ENCODE data around the gene LMF1. TPM values are rescaled to one million over a fixed set of nuclear protein-coding genes. Genes with fewer than 3 reads are reported as not detected.

Gene LMF1
- total and polyA plus RNA-seq, 2 of the 4 experiments (the other 2 are of a cell fraction), result 7.7 to 13.1 TPM

- WGBS, 2 experiments (ENCODE audit: extremely low coverage in 2 of 2, insufficient read length in 1 of 2), result 72% methylated on average over 6 of the region's 12 CpGs; no CpG with 5 or more reads in 1 of the 2 experiments
- H3K79me1 ChIP-seq (ENCODE audit: low read depth in 1 of 2, low read length in 2 of 2), result no peaks in the 10 kb centered on the region
- peaks cover 42% of the 10 kb centered on the region for H3K27me3 ChIP-seq (ENCODE audit: control insufficient read depth, insufficient read depth, low read length)
- POLR2A ChIA-PET (ENCODE audit: unreplicated experiment), result no interaction called here
- H4K5ac ChIP-seq (ENCODE audit: low read depth, low read length), result no peak overlapping the region
- BruUV-seq (replicated peaks), result no TSS peak
- peaks cover 4% of the 10 kb centered on the region; the same call in 1 of the 2 replicates for H3K4me1 ChIP-seq (ENCODE audit: control insufficient read depth, insufficient read depth, low read length)
- no peak overlapping the region for H3K4me2 ChIP-seq (ENCODE audit: low read depth, low read length)
- H3K18ac ChIP-seq (ENCODE audit: low read depth, low read length), result no peak overlapping the region
- TF ChIP-seq BHLHE40 (IDR thresholded peaks at IDR 0.05; ENCODE audit: low read depth, low read length), result no peak
- no peak for TF ChIP-seq SMC3 (IDR thresholded peaks at IDR 0.05; ENCODE audit: low read depth, low read length)
- no peak for TF ChIP-seq USF2 (IDR thresholded peaks at IDR 0.05; ENCODE audit: low read depth, low read length)
- no peak for TF ChIP-seq POLR2A (IDR thresholded peaks at IDR 0.05; ENCODE audit: low read depth, low read length)
- TF ChIP-seq MAZ (IDR thresholded peaks at IDR 0.05; ENCODE audit: borderline replicate concordance, low read depth, low read length), result no peak
- TF ChIP-seq CHD1 (IDR thresholded peaks at IDR 0.05; ENCODE audit: low read depth, low read length), result no peak
- TF ChIP-seq MXI1 (IDR thresholded peaks at IDR 0.05; ENCODE audit: borderline replicate concordance, low read depth, low read length), result no peak
- TF ChIP-seq RCOR1 (IDR thresholded peaks at IDR 0.05; ENCODE audit: insufficient replicate concordance, low read length), result no peak
- no peak for TF ChIP-seq MAFK (IDR thresholded peaks at IDR 0.05; ENCODE audit: low read depth, low read length)
- TF ChIP-seq RFX5 (IDR thresholded peaks at IDR 0.05; ENCODE audit: low read depth, low read length), result no peak
- no peak for TF ChIP-seq CEBPB (IDR thresholded peaks at IDR 0.05; ENCODE audit: low read depth, low read length)
- TF ChIP-seq ELK1 (IDR thresholded peaks at IDR 0.05; ENCODE audit: borderline replicate concordance, low read depth, low read length), result no peak
- no peak for TF ChIP-seq RAD21 (IDR thresholded peaks at IDR 0.05; ENCODE audit: low read length)
- no peak for TF ChIP-seq FOS (IDR thresholded peaks at IDR 0.05; ENCODE audit: low read depth, low read length)
- TF ChIP-seq NFE2L2 (IDR thresholded peaks at IDR 0.05; ENCODE audit: low read depth, low read length), result no peak
- no peak for TF ChIP-seq CTCF (conservative IDR thresholded peaks at IDR 0.05; ENCODE audit: low read depth, low read length)
- CTCF ChIA-PET, result no interaction called here
- H2AK9ac ChIP-seq (replicated peaks; ENCODE audit: low read depth, low read length, poor library complexity), result no peak overlapping the region
- no peak overlapping the region for H4K91ac ChIP-seq (ENCODE audit: insufficient read depth, low read depth, low read length)
- H2BK20ac ChIP-seq (ENCODE audit: low read depth, low read length), result no peak overlapping the region
- ATAC-seq (ENCODE audit: low read depth), result no peak
- H2BK120ac ChIP-seq (ENCODE audit: low read depth, low read length), result no peak overlapping the region
- in situ Hi-C loops (cut with MboI; ENCODE audit: low sequenced_read_pairs), result loop anchor here (25.0 kb wide), 1 partner anchor 392 kb away; no protein-coding TSS in a partner anchor
- no peak overlapping the region for H3K23ac ChIP-seq (ENCODE audit: low read depth, low read length)
- no peaks in the 10 kb centered on the region for H3K36me3 ChIP-seq (ENCODE audit: control insufficient read depth, insufficient read depth, low read length)
- H3K4me3 ChIP-seq (ENCODE audit: insufficient read depth, low read depth, low read length), result no peak overlapping the region
- no peaks in the 10 kb centered on the region; the same call in 1 of the 2 replicates for H3K9me3 ChIP-seq (ENCODE audit: control insufficient read depth, insufficient read depth, low read length)
- no peaks in the 10 kb centered on the region; the same call in 1 of the 2 replicates for H3K9me1 ChIP-seq (ENCODE audit: insufficient read depth, low read length)
- H2AK5ac ChIP-seq (ENCODE audit: low read depth, low read length), result no peak overlapping the region
- H3K14ac ChIP-seq (replicated peaks; ENCODE audit: low read depth, low read length), result no peak overlapping the region
- no peak for DNase-seq
- no peak overlapping the region for H2BK15ac ChIP-seq (ENCODE audit: low read depth, low read length)
- H3K9ac ChIP-seq (ENCODE audit: low read depth, low read length), result no peak overlapping the region
- H3K27ac ChIP-seq (ENCODE audit: insufficient read depth, low read length), result no peak overlapping the region
- no peak overlapping the region for H4K8ac ChIP-seq (ENCODE audit: low read depth in 2 of 2, low read length in 2 of 2)
- dilution Hi-C loops (cut with HindIII; ENCODE audit: low sequenced_read_pairs, unreplicated experiment), result no loop called here
- intact Hi-C loops (cut with micrococcal nuclease), result no loop called here
- no peak overlapping the region for H2BK5ac ChIP-seq (ENCODE audit: low read depth, low read length, poor library complexity, severe bottlenecking)
- no peaks in the 10 kb centered on the region for H4K20me1 ChIP-seq (ENCODE audit: insufficient read depth, low read length)
- no peak overlapping the region for H2AFZ ChIP-seq (replicated peaks; ENCODE audit: low read length, poor library complexity)
- H3K4ac ChIP-seq (ENCODE audit: low read depth, low read length), result no peak overlapping the region
- no peak overlapping the region for H3K56ac ChIP-seq (ENCODE audit: extremely low read depth, insufficient read depth, low read length)
These were observed 150.0 kb downstream of the LMF1 start for GRCh38 chr16:820748-821147.
